ENCODE measurements around the gene ATAD3A.
"Not testable (repeated sequence)": the region's sequence is repeated elsewhere in the genome, so short reads cannot be mapped to it uniquely, and the experiment has no call there.

Gene ATAD3A

DNA sequence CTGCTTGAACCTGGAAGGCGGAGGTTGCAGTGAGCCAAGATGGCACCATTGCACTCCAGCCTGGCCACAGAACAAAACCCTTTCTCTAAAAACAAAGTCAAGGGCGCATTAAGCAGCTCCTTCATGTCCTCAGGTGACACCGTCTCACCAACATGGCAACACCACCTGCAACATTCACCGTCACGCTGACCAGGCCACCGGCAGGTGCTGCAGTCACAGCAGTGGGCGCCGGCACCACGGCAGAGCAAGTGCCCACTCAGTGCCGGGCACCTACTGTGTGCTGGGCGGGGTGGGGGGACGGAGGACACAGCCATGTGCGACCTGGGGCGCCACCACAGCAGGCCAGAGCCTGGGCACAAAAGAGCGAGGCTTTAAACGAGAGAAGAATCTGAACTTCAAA is 28.2 kb upstream of the ATAD3A start:
- in situ Hi-C loops (cut with HindIII; ENCODE audit: low sequenced_read_pairs): no loop called here
- no peak overlapping the region for H3K4me3 ChIP-seq (ENCODE audit: low read depth, low read length)
- TF ChIP-seq CTCF (IDR thresholded peaks at IDR 0.05; ENCODE audit: low read depth, low read length, missing control alignments): no peak
- no peak for DNase-seq (ENCODE audit: low read depth)

DNA sequence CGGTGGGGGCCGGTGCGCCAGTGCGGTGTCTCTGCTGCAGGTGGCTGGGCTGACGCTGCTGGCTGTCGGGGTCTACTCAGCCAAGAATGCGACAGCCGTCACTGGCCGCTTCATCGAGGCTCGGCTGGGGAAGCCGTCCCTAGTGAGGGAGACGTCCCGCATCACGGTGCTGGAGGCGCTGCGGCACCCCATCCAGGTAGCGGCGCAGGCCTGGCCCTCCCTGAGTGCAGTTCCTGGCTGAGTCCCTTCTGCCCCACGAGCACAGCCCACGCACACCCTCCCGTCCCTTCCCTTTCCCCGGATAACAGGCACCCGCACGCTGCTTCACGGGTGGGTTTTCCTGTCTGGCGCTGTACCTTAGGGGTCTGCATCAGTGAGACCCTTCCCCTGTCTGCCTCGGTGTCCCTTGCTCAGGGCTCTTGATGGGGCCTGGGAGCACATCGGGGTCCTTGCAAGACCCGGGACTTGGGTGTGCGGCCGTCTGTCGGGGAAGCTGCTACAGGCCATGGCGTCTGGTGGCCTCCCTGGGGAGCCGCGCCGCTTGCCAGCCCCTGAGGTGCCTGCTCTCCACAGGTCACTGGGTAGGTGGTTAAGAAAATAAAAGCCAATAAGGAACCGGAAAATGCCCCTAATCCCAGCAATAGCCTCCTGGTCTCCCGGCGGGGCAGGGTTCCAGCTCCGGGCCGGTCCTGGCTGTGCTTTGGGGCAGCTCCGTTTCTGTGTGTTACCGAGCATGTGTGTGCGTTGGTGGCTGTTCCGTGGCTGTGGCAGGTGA is 26.8 kb upstream of the ATAD3A start:
- H3K4me3 ChIP-seq (ENCODE audit: low read depth, low read length); in situ Hi-C loops (cut with HindIII; ENCODE audit: low sequenced_read_pairs); DNase-seq (ENCODE audit: low read depth): not testable (repeated sequence)

GRCh38 chr1:1485755-1486317 is 26.1 kb upstream of the ATAD3A start:
- in situ Hi-C loops (cut with HindIII; ENCODE audit: low sequenced_read_pairs); DNase-seq (ENCODE audit: low read depth); H3K4me3 ChIP-seq (ENCODE audit: low read depth, low read length): not testable (repeated sequence)

DNA sequence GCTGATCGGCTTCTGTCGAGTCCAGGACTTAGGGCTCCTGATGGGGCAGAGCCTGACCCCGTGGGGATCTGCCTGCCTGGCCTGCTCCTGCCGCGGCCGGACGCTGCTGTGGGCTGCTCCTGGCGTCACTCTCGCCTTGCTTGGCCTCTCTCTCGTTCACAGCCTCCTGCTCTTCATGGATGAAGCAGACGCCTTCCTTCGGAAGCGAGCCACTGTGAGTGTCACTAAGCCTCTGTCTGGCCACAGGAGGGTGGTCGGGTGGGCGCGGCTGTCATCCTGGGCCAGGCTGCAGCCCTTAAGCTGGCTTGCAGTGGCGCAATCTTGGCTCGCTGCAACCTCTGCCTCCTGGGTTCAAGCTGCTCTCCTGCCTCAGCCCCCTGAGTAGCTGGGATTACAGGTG is 24.3 kb upstream of the ATAD3A start:
- no peak for TF ChIP-seq CTCF (IDR thresholded peaks at IDR 0.05; ENCODE audit: low read depth, low read length, missing control alignments)
- in situ Hi-C loops (cut with HindIII; ENCODE audit: low sequenced_read_pairs): no loop called here
- H3K4me3 ChIP-seq (ENCODE audit: low read depth, low read length): no peak overlapping the region
- no peak for DNase-seq (ENCODE audit: low read depth)

DNA sequence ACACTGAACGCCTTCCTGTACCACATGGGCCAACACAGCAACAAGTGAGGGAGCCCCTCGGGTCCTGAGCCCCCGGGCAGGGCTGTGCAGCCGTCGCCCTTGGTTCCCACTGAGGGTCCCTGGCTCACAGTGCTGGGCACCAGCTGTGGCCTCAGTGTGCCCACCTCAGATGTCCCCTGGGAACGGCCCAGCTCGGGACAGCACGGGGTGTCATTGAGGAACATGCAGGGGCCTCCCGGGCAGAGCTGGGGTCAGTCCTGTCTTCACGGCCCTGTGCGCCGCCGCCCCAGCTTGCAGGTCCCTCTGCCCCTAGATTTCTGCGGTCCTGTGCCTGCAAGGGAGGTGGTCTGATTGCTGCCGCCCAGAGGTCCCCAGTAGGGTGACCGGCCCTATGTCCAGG is 22.7 kb upstream of the ATAD3A start:
- in situ Hi-C loops (cut with HindIII; ENCODE audit: low sequenced_read_pairs): no loop called here

GRCh38 chr1:1489861-1490260 is 22.1 kb upstream of the ATAD3A start:
- H3K4me3 ChIP-seq (ENCODE audit: low read depth, low read length): no peak overlapping the region
- no peak for TF ChIP-seq CTCF (IDR thresholded peaks at IDR 0.05; ENCODE audit: low read depth, low read length, missing control alignments)
- no peak for DNase-seq (ENCODE audit: low read depth)

More for the DNA sequence above, 22.7 kb upstream of the ATAD3A start:
- DNase-seq (ENCODE audit: low read depth): no peak
- no peak for TF ChIP-seq CTCF (IDR thresholded peaks at IDR 0.05; ENCODE audit: low read depth, low read length, missing control alignments)
- H3K4me3 ChIP-seq (ENCODE audit: low read depth, low read length): no peak overlapping the region

DNA sequence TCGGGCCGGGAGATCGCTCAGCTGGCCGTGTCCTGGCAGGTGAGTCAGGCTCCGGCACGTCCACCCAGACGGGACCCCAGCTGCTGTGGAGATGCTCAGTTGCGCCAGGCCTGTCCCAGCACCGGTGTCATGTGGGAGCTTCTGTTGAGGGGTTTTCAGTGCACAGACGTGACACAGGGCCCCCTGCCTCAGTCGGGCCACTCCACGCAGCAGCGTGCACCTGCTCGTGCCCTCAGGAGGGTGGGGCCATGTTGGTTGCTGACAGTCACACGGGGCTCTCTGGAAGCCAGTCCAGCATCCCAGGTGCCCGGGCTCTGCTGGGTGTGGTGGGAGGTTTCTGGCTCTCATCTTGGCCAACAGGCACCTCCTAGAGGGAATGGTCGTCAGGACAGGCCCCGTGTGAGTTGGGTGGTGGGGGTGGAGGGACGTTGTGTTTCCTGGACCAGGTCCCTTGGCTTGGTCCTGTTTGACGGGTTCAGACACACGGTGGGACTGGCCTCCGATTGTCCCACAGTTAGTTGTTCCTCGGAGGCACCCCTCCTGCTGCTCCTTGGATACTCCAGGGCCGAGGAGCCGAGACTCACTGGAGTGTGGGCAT is 21.2 kb upstream of the ATAD3A start:
- no peak overlapping the region for H3K4me3 ChIP-seq (ENCODE audit: low read depth, low read length)
- in situ Hi-C loops (cut with HindIII; ENCODE audit: low sequenced_read_pairs): loop anchor here (5.0 kb wide), 1 partner anchor 118 kb away; no protein-coding TSS in a partner anchor
- no peak for TF ChIP-seq CTCF (IDR thresholded peaks at IDR 0.05; ENCODE audit: low read depth, low read length, missing control alignments)
- DNase-seq (ENCODE audit: low read depth): no peak

More at GRCh38 chr1:1489861-1490260, 22.1 kb upstream of the ATAD3A start:
- in situ Hi-C loops (cut with HindIII; ENCODE audit: low sequenced_read_pairs): loop anchor here (5.0 kb wide), 1 partner anchor 118 kb away; no protein-coding TSS in a partner anchor
